Measurements from ENCODE around the gene NPL. TPM values are rescaled to one million over a fixed set of nuclear protein-coding genes. Genes with fewer than 3 reads are reported as not detected.

Gene NPL
- total and polyA plus RNA-seq, 2 of the 13 experiments (the other 11 are each of a cell fraction or from before 2014, with no cell fraction given) = 0.03 to 0.04 TPM

- CTCF ChIA-PET (ENCODE audit: low intra/inter-chr PET ratio, low total read pairs) = no interaction called here
- in situ Hi-C loops (cut with HindIII; ENCODE audit: extremely low pct_ligation_motif_present, low pct_unique_long_range_greater_than_20kb) = loop anchor here (25.0 kb wide), 1 partner anchor 692 kb away; no protein-coding TSS in a partner anchor
- intact Hi-C loops (cut with micrococcal nuclease; ENCODE audit: unreplicated experiment) = no loop called here
- no peak for TF ChIP-seq SIX4 (CRISPR knock-in tag; IDR thresholded peaks at IDR 0.05)
- no peak for TF ChIP-seq RAD21 (CRISPR knock-in tag; IDR thresholded peaks at IDR 0.05)
- no peak for TF ChIP-seq ZNF556 (CRISPR knock-in tag; IDR thresholded peaks at IDR 0.05; ENCODE audit: borderline replicate concordance)
- TF ChIP-seq ZBTB4 (CRISPR knock-in tag; IDR thresholded peaks at IDR 0.05; ENCODE audit: borderline replicate concordance) = no peak
- no peak for TF ChIP-seq ZBTB38 (CRISPR knock-in tag; IDR thresholded peaks at IDR 0.05)
- TF ChIP-seq ZXDC (CRISPR knock-in tag; IDR thresholded peaks at IDR 0.05) = no peak
- TF ChIP-seq GMEB2 (CRISPR knock-in tag; IDR thresholded peaks at IDR 0.05; ENCODE audit: low read depth) = no peak
- TF ChIP-seq ZNF740 (CRISPR knock-in tag; IDR thresholded peaks at IDR 0.05) = no peak
- no peak for TF ChIP-seq IKZF5 (CRISPR knock-in tag; IDR thresholded peaks at IDR 0.05)
- no peak for TF ChIP-seq ZKSCAN1 (IDR thresholded peaks at IDR 0.05; ENCODE audit: low read length)
- TF ChIP-seq TSC22D2 (CRISPR knock-in tag; IDR thresholded peaks at IDR 0.05; ENCODE audit: borderline replicate concordance) = no peak
- TF ChIP-seq ZBTB14 (CRISPR knock-in tag; IDR thresholded peaks at IDR 0.05) = no peak
- TF ChIP-seq CEBPG (CRISPR knock-in tag; IDR thresholded peaks at IDR 0.05) = no peak
- TF ChIP-seq MIXL1 (CRISPR knock-in tag; IDR thresholded peaks at IDR 0.05) = no peak
- TF ChIP-seq ZNF224 (CRISPR knock-in tag; IDR thresholded peaks at IDR 0.05) = no peak
- no peak for TF ChIP-seq KDM1A (CRISPR knock-in tag; IDR thresholded peaks at IDR 0.05)
- no peak for TF ChIP-seq THAP11 (CRISPR knock-in tag; IDR thresholded peaks at IDR 0.05)
Observed at GRCh38 chr1:182778862-182779261, 10.7 kb upstream of the NPL start.

More at GRCh38 chr1:182778862-182779261, 10.7 kb upstream of the NPL start:
- no peak for DNase-seq (ENCODE audit: low spot score)
- no TSS peak for BruUV-seq (replicated peaks)
- Histone ChIP-seq H3K27me3 (ENCODE audit: control insufficient read depth in 1 of 2, insufficient read depth in 2 of 2, low read length in 2 of 2) (peaks cover 0 to 3% of the 10 kb centered on the region in 2 experiments; a peak in 2 of 5 replicates), H3K9me3 (ENCODE audit: low read length) (no peaks in the 10 kb centered on the region), H3K4me1 (ENCODE audit: insufficient read depth, low read length) (no peaks in the 10 kb centered on the region), H3K4me3 (replicated peaks in 1 of 3; ENCODE audit: insufficient read depth in 1 of 3, low read depth in 2 of 3, low read length in 3 of 3) (no peak overlapping the region), H3K4me2 (ENCODE audit: low read depth, low read length) (no peak overlapping the region), H3K9ac (ENCODE audit: insufficient read depth, low read depth, low read length) (no peak overlapping the region), H2AFZ (ENCODE audit: low read length) (no peak overlapping the region), H3K79me2 (ENCODE audit: insufficient read depth, low read length) (no peaks in the 10 kb centered on the region), H4K20me1 (ENCODE audit: insufficient read depth, low read length) (no peaks in the 10 kb centered on the region), H3K36me3 (replicated peaks in 1 of 2; ENCODE audit: control insufficient read depth in 1 of 2, insufficient read depth in 2 of 2, low read length in 2 of 2) (no peaks in the 10 kb centered on the region), H3K27ac (ENCODE audit: extremely low read length, insufficient read depth, low read length) (no peak overlapping the region)
- no peak for ATAC-seq
- POLR2A ChIA-PET = no interaction called here
- FAIRE-seq = no peak
- WGBS (ENCODE audit: low lambda C conversion rate) = 2% methylated on average over 2 of the region's 2 CpGs

All from HepG2 (cell line).